ENCODE data around the gene MACROD2. TPM values are rescaled to one million over a fixed set of nuclear protein-coding genes. Genes with fewer than 3 reads are reported as not detected.
A peak's percentile ranks its signal among the peaks of the same experiment; 100 is the strongest.

MACROD2 gene
- total and polyA plus RNA-seq, 2 donors (not counting 1 experiment from before 2014, with no cell fraction given) = 5.3 to 6.7 TPM

- H3K4me1 ChIP-seq (ENCODE audit: control insufficient read depth in 2 of 2, insufficient read depth in 2 of 2, low read length in 2 of 2) = no peaks in the 10 kb centered on the region
- H3K9ac ChIP-seq (ENCODE audit: low read length) = no peak overlapping the region
- intact Hi-C loops (cut with micrococcal nuclease) = no loop called here
- ChIA-PET POLR2A (no interaction called here), CTCF (no interaction called here)
- H3K9me3 Mint-ChIP-seq (ENCODE audit: insufficient read depth) = no peaks in the 10 kb centered on the region
- no peak overlapping the region for H2AFZ ChIP-seq (ENCODE audit: insufficient read depth, low read depth, low read length, poor library complexity, severe bottlenecking)
- no peaks in the 10 kb centered on the region for H3K36me3 ChIP-seq (replicated peaks in 1 of 2; ENCODE audit: control extremely low read depth in 1 of 2, control insufficient read depth in 1 of 2, extremely low read depth in 1 of 2, insufficient read depth in 2 of 2, low read length in 1 of 2)
- ATAC-seq (ENCODE audit: low read depth) (no peak), DNase-seq (no peak)
- H3K4me1 Mint-ChIP-seq = peaks cover 6% of the 10 kb centered on the region
- no peak overlapping the region for H3K27ac Mint-ChIP-seq
- H3K27me3 Mint-ChIP-seq = no peaks in the 10 kb centered on the region
- H4K20me1 ChIP-seq (ENCODE audit: control insufficient read depth, insufficient read depth, low read length, poor library complexity, severe bottlenecking) = no peaks in the 10 kb centered on the region
- 93% methylated on average over 4 of the region's 5 CpGs for WGBS (ENCODE audit: insufficient coverage)
- no peak overlapping the region for H3K4me2 ChIP-seq (replicated peaks; ENCODE audit: low read depth, low read length, poor library complexity, severe bottlenecking)
- H3K9me3 ChIP-seq (ENCODE audit: control extremely low read depth in 1 of 3, control insufficient read depth in 2 of 3, insufficient read depth in 1 of 3, low read length in 2 of 3) = peaks cover 0 to 5% (median 0%) of the 10 kb centered on the region in 3 donors
- H3K79me2 ChIP-seq (ENCODE audit: control insufficient read depth, insufficient read depth, low read length) = no peaks in the 10 kb centered on the region
- H3K4me3 ChIP-seq (ENCODE audit: control extremely low read depth in 1 of 5, extremely low read depth in 1 of 5, insufficient read depth in 1 of 5, low read depth in 2 of 5, low read length in 4 of 5) = no peak overlapping the region
- no peak overlapping the region for H3K4me3 Mint-ChIP-seq
- no peak overlapping the region for H3K27ac ChIP-seq (ENCODE audit: low read length in 2 of 2)
- H3K27me3 ChIP-seq (replicated peaks in 1 of 4; ENCODE audit: control extremely low read depth in 1 of 4, control insufficient read depth in 3 of 4, insufficient read depth in 4 of 4, low read length in 3 of 4) = no peaks in the 10 kb centered on the region
- TF ChIP-seq CTCF (IDR thresholded peaks at IDR 0.05) (no peak), EZH2 (IDR thresholded peaks at IDR 0.05; ENCODE audit: borderline replicate concordance, insufficient read depth, low read depth, low read length, poor library complexity, severe bottlenecking) (no peak)
Observed at GRCh38 chr20:15302075-15302474, 1306.8 kb downstream of the MACROD2 start.

GRCh38 chr20:15310361-15310760, 1315.0 kb downstream of the MACROD2 start:
- H3K9ac ChIP-seq (ENCODE audit: low read length) = no peak overlapping the region
- Mint-ChIP-seq H3K27ac (peak overlapping the region; percentile 47), H3K4me1 (peaks cover 18% of the 10 kb centered on the region), H3K4me3 (peak overlapping the region; percentile 3), H3K27me3 (no peaks in the 10 kb centered on the region), H3K9me3 (ENCODE audit: insufficient read depth) (peaks cover 15% of the 10 kb centered on the region)
- H3K4me1 ChIP-seq (ENCODE audit: control insufficient read depth in 2 of 2, insufficient read depth in 2 of 2, low read length in 2 of 2) = peaks cover 4 to 15% of the 10 kb centered on the region in 2 donors
- peak overlapping the region; percentile 29 for H2AFZ ChIP-seq (ENCODE audit: insufficient read depth, low read depth, low read length, poor library complexity, severe bottlenecking)
- H3K4me2 ChIP-seq (replicated peaks; ENCODE audit: low read depth, low read length, poor library complexity, severe bottlenecking) = no peak overlapping the region
- no peak for TF ChIP-seq CTCF (IDR thresholded peaks at IDR 0.05)
- no peak for TF ChIP-seq EZH2 (IDR thresholded peaks at IDR 0.05; ENCODE audit: borderline replicate concordance, insufficient read depth, low read depth, low read length, poor library complexity, severe bottlenecking)
- H3K27me3 ChIP-seq (replicated peaks in 1 of 4; ENCODE audit: control extremely low read depth in 1 of 4, control insufficient read depth in 3 of 4, insufficient read depth in 4 of 4, low read length in 3 of 4) = no peaks in the 10 kb centered on the region
- H3K79me2 ChIP-seq (ENCODE audit: control insufficient read depth, insufficient read depth, low read length) = no peaks in the 10 kb centered on the region
- CTCF ChIA-PET = no interaction called here
- H3K9me3 ChIP-seq (ENCODE audit: control extremely low read depth in 1 of 3, control insufficient read depth in 2 of 3, insufficient read depth in 1 of 3, low read length in 2 of 3) = peaks cover 0 to 5% (median 5%) of the 10 kb centered on the region in 3 donors
- H3K36me3 ChIP-seq (replicated peaks in 1 of 2; ENCODE audit: control extremely low read depth in 1 of 2, control insufficient read depth in 1 of 2, extremely low read depth in 1 of 2, insufficient read depth in 2 of 2, low read length in 1 of 2) = no peaks in the 10 kb centered on the region
- no peak overlapping the region for H3K27ac ChIP-seq (ENCODE audit: low read length in 2 of 2)
- ATAC-seq (ENCODE audit: low read depth) = no peak
- H4K20me1 ChIP-seq (ENCODE audit: control insufficient read depth, insufficient read depth, low read length, poor library complexity, severe bottlenecking) = no peaks in the 10 kb centered on the region
- intact Hi-C loops (cut with micrococcal nuclease) = no loop called here
- POLR2A ChIA-PET = no interaction called here
- H3K4me3 ChIP-seq (ENCODE audit: control extremely low read depth in 1 of 5, extremely low read depth in 1 of 5, insufficient read depth in 1 of 5, low read depth in 2 of 5, low read length in 4 of 5) = no peak overlapping the region
- no peak for DNase-seq
